ENCODE measurements around the gene FHIP1A.
"Not testable (repeated sequence)": the region's sequence is repeated elsewhere in the genome, so short reads cannot be mapped to it uniquely, and the experiment has no call there.

The FHIP1A gene

GRCh38 chr4:151402145-151402865 is 6.7 kb upstream of the FHIP1A start:
- H3K4me3 ChIP-seq (ENCODE audit: low read depth, low read length), result no peak overlapping the region
- no peaks in the 10 kb centered on the region for H3K36me3 ChIP-seq (ENCODE audit: control insufficient read depth, insufficient read depth, low read length)
- H3K9me3 ChIP-seq (ENCODE audit: control insufficient read depth, insufficient read depth, low read length), result no peaks in the 10 kb centered on the region
- no peaks in the 10 kb centered on the region for H3K4me1 ChIP-seq (ENCODE audit: control insufficient read depth, insufficient read depth, low read length)
- H3K27me3 ChIP-seq (ENCODE audit: control insufficient read depth, insufficient read depth, low read length), result no peaks in the 10 kb centered on the region
- no peak overlapping the region for H3K9ac ChIP-seq (ENCODE audit: low read depth, low read length)

GRCh38 chr4:151403656-151404055 is 5.3 kb upstream of the FHIP1A start:
- H3K9me3 ChIP-seq (ENCODE audit: control insufficient read depth, insufficient read depth, low read length), result no peaks in the 10 kb centered on the region

DNA sequence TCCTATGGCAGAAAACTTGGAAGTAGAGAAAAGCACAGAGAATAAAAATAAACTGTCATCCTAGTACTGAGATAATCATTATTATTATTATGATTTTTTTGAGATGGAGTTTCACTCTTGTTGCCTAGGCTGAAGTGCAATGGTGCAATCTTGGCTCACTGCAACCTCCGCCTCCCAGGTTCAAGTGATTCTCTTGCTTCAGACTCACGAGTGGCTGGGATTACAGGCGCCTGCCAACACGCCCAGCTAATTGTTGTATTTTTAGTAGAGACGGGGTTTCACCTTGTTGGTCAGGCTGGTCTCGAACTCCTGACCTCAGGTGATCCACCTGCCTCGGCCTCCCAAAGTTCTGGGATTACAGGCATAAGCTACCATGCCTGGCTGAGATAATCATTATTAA is 4.2 kb upstream of the FHIP1A start:
- H3K4me1 ChIP-seq (ENCODE audit: control insufficient read depth, insufficient read depth, low read length); H3K9ac ChIP-seq (ENCODE audit: low read depth, low read length): not testable (repeated sequence)

More at GRCh38 chr4:151403656-151404055, 5.3 kb upstream of the FHIP1A start:
- Histone ChIP-seq H3K36me3 (ENCODE audit: control insufficient read depth, insufficient read depth, low read length) (no peaks in the 10 kb centered on the region), H3K27me3 (ENCODE audit: control insufficient read depth, insufficient read depth, low read length) (no peaks in the 10 kb centered on the region), H3K9ac (ENCODE audit: low read depth, low read length) (no peak overlapping the region), H3K4me3 (ENCODE audit: low read depth, low read length) (no peak overlapping the region), H3K4me1 (ENCODE audit: control insufficient read depth, insufficient read depth, low read length) (no peaks in the 10 kb centered on the region)

DNA sequence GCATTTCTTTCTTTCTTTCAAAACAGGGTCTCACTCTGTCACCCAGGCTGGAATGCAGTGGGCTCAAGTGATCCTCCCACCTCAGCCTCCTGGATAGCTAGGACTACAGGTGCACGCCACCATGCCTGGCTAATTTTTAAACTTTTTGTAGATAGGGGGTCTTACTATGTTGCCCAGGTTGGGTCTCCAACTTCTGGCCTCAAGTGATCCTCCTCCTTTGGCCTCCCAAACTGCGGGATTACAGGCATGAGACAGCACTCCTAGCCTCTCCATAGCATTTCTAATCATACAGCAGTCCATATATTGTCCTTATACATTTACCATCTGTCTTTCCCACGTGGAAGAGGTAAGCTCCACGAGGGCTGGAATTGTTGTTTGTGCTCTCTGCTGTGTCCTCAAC is 2.0 kb upstream of the FHIP1A start:
- Histone ChIP-seq H3K9ac (ENCODE audit: low read depth, low read length) (no peak overlapping the region), H3K36me3 (ENCODE audit: control insufficient read depth, insufficient read depth, low read length) (no peaks in the 10 kb centered on the region), H3K4me3 (ENCODE audit: low read depth, low read length) (no peak overlapping the region)

More for the DNA sequence above, 4.2 kb upstream of the FHIP1A start:
- not testable (repeated sequence) for H3K9me3 ChIP-seq (ENCODE audit: control insufficient read depth, insufficient read depth, low read length); H3K4me3 ChIP-seq (ENCODE audit: low read depth, low read length); H3K27me3 ChIP-seq (ENCODE audit: control insufficient read depth, insufficient read depth, low read length); H3K36me3 ChIP-seq (ENCODE audit: control insufficient read depth, insufficient read depth, low read length)

DNA sequence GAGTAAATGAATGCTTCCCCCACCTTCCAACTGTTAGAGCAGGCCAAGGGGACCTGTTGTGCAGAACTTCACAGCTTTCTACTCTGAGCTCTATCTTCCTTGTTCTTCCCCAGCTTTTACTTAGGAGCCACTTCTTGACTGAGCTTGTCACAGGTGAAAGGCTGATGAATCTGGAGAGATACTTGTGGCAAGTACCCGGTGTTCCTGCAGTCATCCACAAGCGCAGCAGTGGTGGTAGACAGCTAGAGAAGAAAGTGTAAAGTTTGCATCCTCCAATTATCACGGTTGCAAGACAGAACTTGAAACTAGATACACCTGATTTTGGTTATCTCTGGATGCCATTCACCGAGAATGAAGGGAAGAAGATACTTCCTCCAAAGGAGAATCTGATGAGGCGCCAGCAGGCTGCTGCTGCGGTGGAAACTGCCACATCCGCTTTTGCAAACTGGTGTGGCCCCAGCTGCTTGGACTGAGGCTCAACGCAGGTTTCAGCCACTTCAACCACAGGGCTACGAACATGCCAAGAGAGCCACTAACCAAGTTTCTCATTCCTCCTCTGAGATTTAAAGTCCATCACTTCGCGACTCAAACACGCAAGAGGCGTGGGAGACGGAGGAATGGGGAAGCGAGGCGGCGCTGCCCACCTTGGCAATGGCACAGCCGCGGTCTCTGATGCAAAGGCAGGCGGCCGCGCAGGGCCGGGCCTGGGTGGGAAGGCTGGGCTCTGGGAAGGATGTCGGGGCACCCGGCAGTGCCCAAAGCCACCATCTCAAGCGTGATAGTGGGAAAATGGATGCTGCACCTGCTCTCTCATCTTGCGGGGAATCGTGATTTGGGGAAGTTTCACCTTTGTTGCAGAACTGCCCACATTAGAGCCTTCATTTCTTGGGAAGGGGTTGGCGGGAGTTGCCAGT is 1.3 kb upstream of the FHIP1A start:
- Histone ChIP-seq H3K4me3 (ENCODE audit: low read depth, low read length) (peak overlapping the region; percentile 90), H3K36me3 (ENCODE audit: control insufficient read depth, insufficient read depth, low read length) (no peaks in the 10 kb centered on the region), H3K27me3 (ENCODE audit: control insufficient read depth, insufficient read depth, low read length) (no peaks in the 10 kb centered on the region), H3K4me1 (ENCODE audit: control insufficient read depth, insufficient read depth, low read length) (peaks cover 4% of the 10 kb centered on the region), H3K9ac (ENCODE audit: low read depth, low read length) (peak overlapping the region; percentile 83), H3K9me3 (ENCODE audit: control insufficient read depth, insufficient read depth, low read length) (no peaks in the 10 kb centered on the region)

More for the DNA sequence above, 2.0 kb upstream of the FHIP1A start:
- Histone ChIP-seq H3K4me1 (ENCODE audit: control insufficient read depth, insufficient read depth, low read length) (peaks cover 4% of the 10 kb centered on the region), H3K27me3 (ENCODE audit: control insufficient read depth, insufficient read depth, low read length) (no peaks in the 10 kb centered on the region), H3K9me3 (ENCODE audit: control insufficient read depth, insufficient read depth, low read length) (no peaks in the 10 kb centered on the region)

- peak overlapping the region; percentile 90 for H3K4me3 ChIP-seq (ENCODE audit: low read depth, low read length)
- H3K9ac ChIP-seq (ENCODE audit: low read depth, low read length), result peak overlapping the region; percentile 83
- peaks cover 4% of the 10 kb centered on the region for H3K4me1 ChIP-seq (ENCODE audit: control insufficient read depth, insufficient read depth, low read length)
- H3K36me3 ChIP-seq (ENCODE audit: control insufficient read depth, insufficient read depth, low read length), result no peaks in the 10 kb centered on the region
- H3K9me3 ChIP-seq (ENCODE audit: control insufficient read depth, insufficient read depth, low read length), result no peaks in the 10 kb centered on the region
- no peaks in the 10 kb centered on the region for H3K27me3 ChIP-seq (ENCODE audit: control insufficient read depth, insufficient read depth, low read length)
These were observed 671 bp upstream of the FHIP1A start for GRCh38 chr4:151408380-151408629.

- H3K9me3 ChIP-seq (ENCODE audit: control insufficient read depth, insufficient read depth, low read length), result no peaks in the 10 kb centered on the region
- no peaks in the 10 kb centered on the region for H3K36me3 ChIP-seq (ENCODE audit: control insufficient read depth, insufficient read depth, low read length)
- H3K4me3 ChIP-seq (ENCODE audit: low read depth, low read length), result peak overlapping the region; percentile 65
- peak overlapping the region; percentile 60 for H3K9ac ChIP-seq (ENCODE audit: low read depth, low read length)
- no peaks in the 10 kb centered on the region for H3K27me3 ChIP-seq (ENCODE audit: control insufficient read depth, insufficient read depth, low read length)
- H3K4me1 ChIP-seq (ENCODE audit: control insufficient read depth, insufficient read depth, low read length), result peaks cover 4% of the 10 kb centered on the region
These were observed 716 bp downstream of the FHIP1A start for GRCh38 chr4:151409470-151410313.

- Histone ChIP-seq H3K4me3 (ENCODE audit: low read depth, low read length) (no peak overlapping the region), H3K36me3 (ENCODE audit: control insufficient read depth, insufficient read depth, low read length) (no peaks in the 10 kb centered on the region), H3K27me3 (ENCODE audit: control insufficient read depth, insufficient read depth, low read length) (no peaks in the 10 kb centered on the region), H3K9ac (ENCODE audit: low read depth, low read length) (no peak overlapping the region), H3K4me1 (ENCODE audit: control insufficient read depth, insufficient read depth, low read length) (peaks cover 6% of the 10 kb centered on the region), H3K9me3 (ENCODE audit: control insufficient read depth, insufficient read depth, low read length) (no peaks in the 10 kb centered on the region)
These were observed 7.0 kb downstream of the FHIP1A start for GRCh38 chr4:151415978-151416377.

- Histone ChIP-seq H3K4me3 (ENCODE audit: low read depth, low read length) (no peak overlapping the region), H3K27me3 (ENCODE audit: control insufficient read depth, insufficient read depth, low read length) (no peaks in the 10 kb centered on the region), H3K9ac (ENCODE audit: low read depth, low read length) (no peak overlapping the region)
These were observed 8.2 kb downstream of the FHIP1A start for GRCh38 chr4:151417164-151417571.

GRCh38 chr4:151417766-151418376 is 8.9 kb downstream of the FHIP1A start:
- H3K9ac ChIP-seq (ENCODE audit: low read depth, low read length), result no peak overlapping the region
- no peaks in the 10 kb centered on the region for H3K27me3 ChIP-seq (ENCODE audit: control insufficient read depth, insufficient read depth, low read length)
- H3K4me1 ChIP-seq (ENCODE audit: control insufficient read depth, insufficient read depth, low read length), result peaks cover 10% of the 10 kb centered on the region

More at GRCh38 chr4:151417164-151417571, 8.2 kb downstream of the FHIP1A start:
- Histone ChIP-seq H3K4me1 (ENCODE audit: control insufficient read depth, insufficient read depth, low read length) (peaks cover 10% of the 10 kb centered on the region), H3K36me3 (ENCODE audit: control insufficient read depth, insufficient read depth, low read length) (no peaks in the 10 kb centered on the region), H3K9me3 (ENCODE audit: control insufficient read depth, insufficient read depth, low read length) (no peaks in the 10 kb centered on the region)

GRCh38 chr4:151418385-151418784 is 9.4 kb downstream of the FHIP1A start:
- no peaks in the 10 kb centered on the region for H3K9me3 ChIP-seq (ENCODE audit: control insufficient read depth, insufficient read depth, low read length)
- H3K4me1 ChIP-seq (ENCODE audit: control insufficient read depth, insufficient read depth, low read length), result peaks cover 10% of the 10 kb centered on the region
- H3K36me3 ChIP-seq (ENCODE audit: control insufficient read depth, insufficient read depth, low read length), result no peaks in the 10 kb centered on the region
- H3K9ac ChIP-seq (ENCODE audit: low read depth, low read length), result no peak overlapping the region
- no peak overlapping the region for H3K4me3 ChIP-seq (ENCODE audit: low read depth, low read length)
- H3K27me3 ChIP-seq (ENCODE audit: control insufficient read depth, insufficient read depth, low read length), result no peaks in the 10 kb centered on the region

More at GRCh38 chr4:151417766-151418376, 8.9 kb downstream of the FHIP1A start:
- Histone ChIP-seq H3K36me3 (ENCODE audit: control insufficient read depth, insufficient read depth, low read length) (no peaks in the 10 kb centered on the region), H3K4me3 (ENCODE audit: low read depth, low read length) (no peak overlapping the region), H3K9me3 (ENCODE audit: control insufficient read depth, insufficient read depth, low read length) (no peaks in the 10 kb centered on the region)
